WERI-Rb-1 (cell line): ENCODE measurements around the gene PLIN4.

Experiments
- DNase-seq: peaks from one replicate; pipeline ENCODE4 v3.0.0-alpha.2; 2020
- H3K27ac ChIP-seq: fragments of 250-450 bp; sonication (Bioruptor Pico); 2 replicates; pipeline ENCODE4 v1.5.1; 2020; ENCODE audit warnings: mild to moderate bottlenecking, moderate library complexity
- H3K27me3 ChIP-seq: fragments of 250-450 bp; sonication (Bioruptor Pico); 2 replicates; pipeline ENCODE4 v1.5.1; 2021; ENCODE audit warnings: mild to moderate bottlenecking, low read depth, moderate library complexity; ENCODE audit not compliant: insufficient read depth, severe bottlenecking
- H3K36me3 ChIP-seq: fragments of 250-450 bp; sonication (Bioruptor Pico); 2 replicates; pipeline ENCODE4 v1.5.1; 2020; ENCODE audit warnings: mild to moderate bottlenecking, moderate library complexity
- H3K4me3 ChIP-seq: 2 replicates; pipeline ENCODE4 v1.5.1; 2011; ENCODE audit warnings: low read depth, mild to moderate bottlenecking, control low read depth, low read length
- H3K9me3 ChIP-seq: fragments of 250-450 bp; sonication (Bioruptor Pico); 2 replicates; pipeline ENCODE4 v1.5.1; 2021; ENCODE audit warnings: mild to moderate bottlenecking, moderate library complexity; ENCODE audit not compliant: severe bottlenecking
- CTCF ChIP-seq: IDR thresholded peaks from 2 replicates; pipeline ENCODE4 v1.5.1; 2011; ENCODE audit warnings: low read depth, mild to moderate bottlenecking, control low read depth, inconsistent platforms, low read length

Gene PLIN4

GRCh38 chr19:4522291-4523002 lies 4.2 kb upstream of the PLIN4 start:
- no peaks in the 10 kb centered on the region; the same call in 1 of the 2 replicates for H3K36me3 ChIP-seq
- H3K4me3 ChIP-seq = no peak overlapping the region
- DNase-seq = no peak
- H3K9me3 ChIP-seq = peaks cover 2% of the 10 kb centered on the region
- no peak overlapping the region for H3K27ac ChIP-seq
- H3K27me3 ChIP-seq = no peaks in the 10 kb centered on the region
- no peak for TF ChIP-seq CTCF

- peaks cover 2% of the 10 kb centered on the region for H3K9me3 ChIP-seq
- H3K27ac ChIP-seq = no peak overlapping the region
- no peaks in the 10 kb centered on the region for H3K27me3 ChIP-seq
- DNase-seq = no peak
- H3K4me3 ChIP-seq = no peak overlapping the region
- no peaks in the 10 kb centered on the region; the same call in 1 of the 2 replicates for H3K36me3 ChIP-seq
- TF ChIP-seq CTCF = no peak
Observed at GRCh38 chr19:4521888-4522242, 3.6 kb upstream of the PLIN4 start.

GRCh38 chr19:4521170-4521887 lies 3.0 kb upstream of the PLIN4 start:
- no peak for TF ChIP-seq CTCF
- no peak overlapping the region for H3K4me3 ChIP-seq
- H3K27ac ChIP-seq = no peak overlapping the region
- H3K9me3 ChIP-seq = peaks cover 2% of the 10 kb centered on the region
- H3K27me3 ChIP-seq = no peaks in the 10 kb centered on the region
- H3K36me3 ChIP-seq = no peaks in the 10 kb centered on the region; the same call in 1 of the 2 replicates
- DNase-seq = no peak

- DNase-seq = no peak
- Histone ChIP-seq H3K27ac (peak overlapping the region; percentile 28; the same call in 1 of the 2 replicates), H3K4me3 (no peak overlapping the region), H3K36me3 (no peaks in the 10 kb centered on the region; the same call in none of the 2 replicates), H3K27me3 (no peaks in the 10 kb centered on the region), H3K9me3 (peaks cover 2% of the 10 kb centered on the region)
- TF ChIP-seq CTCF = no peak
Observed at GRCh38 chr19:4519521-4520277, 1.4 kb upstream of the PLIN4 start.

GRCh38 chr19:4519172-4519496 lies 848 bp upstream of the PLIN4 start:
- H3K4me3 ChIP-seq = no peak overlapping the region
- no peak for TF ChIP-seq CTCF
- H3K36me3 ChIP-seq = no peaks in the 10 kb centered on the region; the same call in 1 of the 2 replicates
- no peaks in the 10 kb centered on the region for H3K27me3 ChIP-seq
- H3K9me3 ChIP-seq = peaks cover 2% of the 10 kb centered on the region
- no peak for DNase-seq
- peak overlapping the region; percentile 76 for H3K27ac ChIP-seq
